ENCODE measurements around the gene EPS8.
"Not testable (repeated sequence)": the region's sequence is repeated elsewhere in the genome, so short reads cannot be mapped to it uniquely, and the experiment has no call there.

The EPS8 gene

GRCh38 chr12:15631007-15631715, 158.0 kb downstream of the EPS8 start:
- Mint-ChIP-seq H3K9me3 (no peaks in the 10 kb centered on the region), H3K36me3 (no peaks in the 10 kb centered on the region), H3K4me3 (no peak overlapping the region), H3K27ac (no peak overlapping the region), H3K27me3 (no peaks in the 10 kb centered on the region), H3K4me1 (no peaks in the 10 kb centered on the region)
- no peak for DNase-seq
- CTCF ChIA-PET, result no interaction called here

- Mint-ChIP-seq H3K4me3 (no peak overlapping the region), H3K27ac (no peak overlapping the region), H3K27me3 (no peaks in the 10 kb centered on the region), H3K4me1 (no peaks in the 10 kb centered on the region), H3K9me3 (no peaks in the 10 kb centered on the region), H3K36me3 (no peaks in the 10 kb centered on the region)
- DNase-seq, result no peak
- CTCF ChIA-PET, result no interaction called here
These were observed 159.4 kb downstream of the EPS8 start for GRCh38 chr12:15629761-15630160.

GRCh38 chr12:15629108-15629507, 160.1 kb downstream of the EPS8 start:
- Mint-ChIP-seq H3K9me3 (no peaks in the 10 kb centered on the region), H3K4me3 (no peak overlapping the region), H3K4me1 (no peaks in the 10 kb centered on the region), H3K36me3 (no peaks in the 10 kb centered on the region), H3K27ac (no peak overlapping the region), H3K27me3 (no peaks in the 10 kb centered on the region)
- no peak for DNase-seq
- CTCF ChIA-PET, result no interaction called here

GRCh38 chr12:15627995-15628945, 160.9 kb downstream of the EPS8 start:
- Mint-ChIP-seq H3K27ac (no peak overlapping the region), H3K4me1 (no peaks in the 10 kb centered on the region), H3K4me3 (no peak overlapping the region), H3K9me3 (no peaks in the 10 kb centered on the region), H3K36me3 (no peaks in the 10 kb centered on the region), H3K27me3 (no peaks in the 10 kb centered on the region)
- DNase-seq, result no peak
- CTCF ChIA-PET, result no interaction called here

- Mint-ChIP-seq H3K9me3 (no peaks in the 10 kb centered on the region), H3K4me1 (no peaks in the 10 kb centered on the region), H3K27ac (no peak overlapping the region), H3K36me3 (no peaks in the 10 kb centered on the region), H3K27me3 (peaks cover 3% of the 10 kb centered on the region), H3K4me3 (no peak overlapping the region)
- CTCF ChIA-PET, result interaction anchor here (1.2 kb wide), 2 partner anchors 18 to 92 kb away, joined by 3 read pairs; no protein-coding TSS in a partner anchor
- DNase-seq, result no peak
These were observed 164.1 kb downstream of the EPS8 start for GRCh38 chr12:15625075-15625474.

- peaks cover 4% of the 10 kb centered on the region for H3K9me3 Mint-ChIP-seq
- peaks cover 3% of the 10 kb centered on the region for H3K27me3 Mint-ChIP-seq
- no peaks in the 10 kb centered on the region for H3K4me1 Mint-ChIP-seq
- H3K4me3 Mint-ChIP-seq, result no peak overlapping the region
- CTCF ChIA-PET, result no interaction called here
- no peak overlapping the region for H3K27ac Mint-ChIP-seq
- no peak for DNase-seq
- H3K36me3 Mint-ChIP-seq, result no peaks in the 10 kb centered on the region
These were observed 168.2 kb downstream of the EPS8 start for GRCh38 chr12:15620741-15621539.

GRCh38 chr12:15616495-15616894, 172.7 kb downstream of the EPS8 start:
- H3K4me1 Mint-ChIP-seq, H3K27ac Mint-ChIP-seq, CTCF ChIA-PET, H3K27me3 Mint-ChIP-seq, H3K36me3 Mint-ChIP-seq, DNase-seq, H3K9me3 Mint-ChIP-seq, H3K4me3 Mint-ChIP-seq: not testable (repeated sequence)

- DNase-seq, result no peak
- Mint-ChIP-seq H3K27me3 (peaks cover 8% of the 10 kb centered on the region), H3K36me3 (no peaks in the 10 kb centered on the region), H3K27ac (no peak overlapping the region), H3K9me3 (peaks cover 7% of the 10 kb centered on the region), H3K4me1 (no peaks in the 10 kb centered on the region), H3K4me3 (no peak overlapping the region)
- CTCF ChIA-PET, result no interaction called here
These were observed 175.2 kb downstream of the EPS8 start for GRCh38 chr12:15613981-15614380.

- Mint-ChIP-seq H3K9me3 (peaks cover 2% of the 10 kb centered on the region), H3K27ac (no peak overlapping the region), H3K4me1 (no peaks in the 10 kb centered on the region), H3K27me3 (peaks cover 19% of the 10 kb centered on the region), H3K4me3 (no peak overlapping the region), H3K36me3 (no peaks in the 10 kb centered on the region)
- no peak for DNase-seq
- CTCF ChIA-PET, result interaction anchor here (1.2 to 1.6 kb wide), 3 partner anchors 19 to 246 kb away, joined by 3 to 4 read pairs (median 3); no protein-coding TSS in a partner anchor
These were observed 180.2 kb downstream of the EPS8 start for GRCh38 chr12:15608941-15609340.

GRCh38 chr12:15608406-15608805, 180.8 kb downstream of the EPS8 start:
- CTCF ChIA-PET, result interaction anchor here (1.2 to 1.6 kb wide), 3 partner anchors 18 to 247 kb away, joined by 3 to 4 read pairs (median 3); no protein-coding TSS in a partner anchor
- Mint-ChIP-seq H3K27me3 (peaks cover 19% of the 10 kb centered on the region), H3K4me1 (no peaks in the 10 kb centered on the region), H3K36me3 (no peaks in the 10 kb centered on the region), H3K9me3 (peaks cover 2% of the 10 kb centered on the region), H3K4me3 (no peak overlapping the region), H3K27ac (no peak overlapping the region)
- DNase-seq, result no peak

GRCh38 chr12:15605881-15606590, 183.2 kb downstream of the EPS8 start:
- DNase-seq, result no peak
- H3K27ac Mint-ChIP-seq, result no peak overlapping the region
- no peaks in the 10 kb centered on the region for H3K9me3 Mint-ChIP-seq
- no peaks in the 10 kb centered on the region for H3K4me1 Mint-ChIP-seq
- H3K4me3 Mint-ChIP-seq, result no peak overlapping the region
- H3K27me3 Mint-ChIP-seq, result peaks cover 16% of the 10 kb centered on the region
- CTCF ChIA-PET, result no interaction called here
- no peaks in the 10 kb centered on the region for H3K36me3 Mint-ChIP-seq

GRCh38 chr12:15603474-15604085, 185.6 kb downstream of the EPS8 start:
- H3K27ac Mint-ChIP-seq, result no peak overlapping the region
- no peaks in the 10 kb centered on the region for H3K4me1 Mint-ChIP-seq
- DNase-seq, result no peak
- H3K4me3 Mint-ChIP-seq, result no peak overlapping the region
- H3K36me3 Mint-ChIP-seq, result no peaks in the 10 kb centered on the region
- peaks cover 11% of the 10 kb centered on the region for H3K27me3 Mint-ChIP-seq
- no peaks in the 10 kb centered on the region for H3K9me3 Mint-ChIP-seq
- CTCF ChIA-PET, result no interaction called here

- H3K9me3 Mint-ChIP-seq, result no peaks in the 10 kb centered on the region
- H3K27ac Mint-ChIP-seq, result no peak overlapping the region
These were observed 187.0 kb downstream of the EPS8 start for GRCh38 chr12:15602051-15602672.

More at GRCh38 chr12:15602051-15602672, 187.0 kb downstream of the EPS8 start:
- no peaks in the 10 kb centered on the region for H3K4me1 Mint-ChIP-seq
- CTCF ChIA-PET, result no interaction called here
- H3K4me3 Mint-ChIP-seq, result no peak overlapping the region
- peaks cover 6% of the 10 kb centered on the region for H3K27me3 Mint-ChIP-seq
- no peaks in the 10 kb centered on the region for H3K36me3 Mint-ChIP-seq
- DNase-seq, result no peak

Measured in activated naive CD4-positive, alpha-beta T cell treated with anti-CD3 and anti-CD28 coated beads, Interleukin-2, amount 10 ng/mL, durations not matched to agents 7 days and 5 days (primary cell).